C4-2B (cell line): Measurements from ENCODE around the gene UNC80.

Experiments
- ZFX ChIP-seq: fragments of 450-650 bp; IDR thresholded peaks from 2 replicates; pipeline ENCODE4 v1.6.1; 2017
- TF ChIP-seq, protein P1 (sequence below): fragments of 450-650 bp; conservative IDR thresholded peaks from 2 replicates; pipeline ENCODE4 v1.5.1; 2017; ENCODE audit warnings: mild to moderate bottlenecking

DNA sequence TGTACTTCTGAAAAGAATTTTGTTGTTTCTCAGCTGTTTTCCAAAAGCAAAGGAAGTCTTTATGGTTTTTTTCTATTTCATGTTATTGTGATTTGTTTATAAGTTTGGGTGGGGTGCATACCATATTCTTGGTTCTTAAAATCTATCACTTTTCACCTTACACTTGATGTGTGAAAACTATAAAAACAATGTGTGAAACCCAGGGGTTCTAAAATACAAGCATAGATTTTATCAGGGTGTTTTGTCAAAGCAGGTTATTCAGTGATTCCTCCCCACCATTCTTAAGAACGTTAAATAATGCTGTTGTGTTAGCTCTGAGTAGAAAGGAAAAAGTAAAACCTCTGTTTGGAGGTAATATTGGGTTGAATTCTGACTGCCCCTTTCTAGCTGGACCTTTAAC, 248.5 kb downstream of the UNC80 start:
- TF ChIP-seq, protein P1, sequence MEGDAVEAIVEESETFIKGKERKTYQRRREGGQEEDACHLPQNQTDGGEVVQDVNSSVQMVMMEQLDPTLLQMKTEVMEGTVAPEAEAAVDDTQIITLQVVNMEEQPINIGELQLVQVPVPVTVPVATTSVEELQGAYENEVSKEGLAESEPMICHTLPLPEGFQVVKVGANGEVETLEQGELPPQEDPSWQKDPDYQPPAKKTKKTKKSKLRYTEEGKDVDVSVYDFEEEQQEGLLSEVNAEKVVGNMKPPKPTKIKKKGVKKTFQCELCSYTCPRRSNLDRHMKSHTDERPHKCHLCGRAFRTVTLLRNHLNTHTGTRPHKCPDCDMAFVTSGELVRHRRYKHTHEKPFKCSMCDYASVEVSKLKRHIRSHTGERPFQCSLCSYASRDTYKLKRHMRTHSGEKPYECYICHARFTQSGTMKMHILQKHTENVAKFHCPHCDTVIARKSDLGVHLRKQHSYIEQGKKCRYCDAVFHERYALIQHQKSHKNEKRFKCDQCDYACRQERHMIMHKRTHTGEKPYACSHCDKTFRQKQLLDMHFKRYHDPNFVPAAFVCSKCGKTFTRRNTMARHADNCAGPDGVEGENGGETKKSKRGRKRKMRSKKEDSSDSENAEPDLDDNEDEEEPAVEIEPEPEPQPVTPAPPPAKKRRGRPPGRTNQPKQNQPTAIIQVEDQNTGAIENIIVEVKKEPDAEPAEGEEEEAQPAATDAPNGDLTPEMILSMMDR = no peak
- TF ChIP-seq ZFX = no peak
